GM18508 (cell line): ENCODE results near the gene KIF1A.

Source experiments
- ATAC-seq: cut with Tn5 transposase; IDR thresholded peaks from one replicate; pipeline ENCODE4 v1.9.1; 2021; ENCODE audit warnings: moderate number of reproducible peaks; ENCODE audit not compliant: insufficient read depth, unreplicated experiment

Gene KIF1A

GRCh38 chr2:240774856-240775255, 45.2 kb downstream of the KIF1A start:
- ATAC-seq = no peak

DNA sequence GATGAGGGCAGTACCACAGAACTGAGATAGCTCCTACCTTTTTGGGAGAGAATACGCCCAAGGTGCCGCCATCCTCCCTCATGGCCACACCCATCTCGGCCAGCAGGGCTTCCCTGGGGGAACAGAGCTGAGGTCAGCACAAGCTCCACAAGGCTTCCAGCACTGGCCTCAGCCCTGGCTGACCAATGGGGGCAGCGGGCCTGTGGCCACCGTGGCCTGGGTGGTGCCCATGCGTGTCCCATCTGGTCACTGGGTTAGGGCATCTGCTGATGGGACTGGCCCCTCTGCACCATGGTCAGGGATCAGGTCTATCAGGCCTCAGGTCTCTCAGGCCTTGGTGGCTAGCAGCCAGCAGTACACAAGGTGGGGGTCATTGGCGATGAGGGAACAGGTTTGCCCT, 50.9 kb downstream of the KIF1A start:
- no peak for ATAC-seq

DNA sequence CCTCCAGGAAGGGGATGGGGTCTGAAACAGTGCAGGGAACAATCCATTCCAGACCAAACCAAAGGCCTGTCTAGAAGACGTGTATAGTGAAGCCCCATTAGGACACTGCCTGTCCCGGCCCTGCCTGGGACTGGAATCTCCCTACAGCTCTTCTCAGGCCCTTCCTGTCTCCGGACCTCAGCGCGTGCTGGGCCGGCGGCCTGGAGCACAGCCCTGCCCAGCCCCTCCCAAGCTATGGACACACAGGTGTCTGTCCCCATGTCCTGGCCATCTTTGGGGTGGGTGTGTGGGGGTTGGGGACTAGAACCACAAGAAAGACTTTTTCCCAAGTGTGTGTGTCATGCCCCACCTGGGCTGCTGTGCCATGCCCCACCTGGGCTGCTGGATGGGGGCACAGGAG, 51.8 kb downstream of the KIF1A start:
- ATAC-seq = no peak

DNA sequence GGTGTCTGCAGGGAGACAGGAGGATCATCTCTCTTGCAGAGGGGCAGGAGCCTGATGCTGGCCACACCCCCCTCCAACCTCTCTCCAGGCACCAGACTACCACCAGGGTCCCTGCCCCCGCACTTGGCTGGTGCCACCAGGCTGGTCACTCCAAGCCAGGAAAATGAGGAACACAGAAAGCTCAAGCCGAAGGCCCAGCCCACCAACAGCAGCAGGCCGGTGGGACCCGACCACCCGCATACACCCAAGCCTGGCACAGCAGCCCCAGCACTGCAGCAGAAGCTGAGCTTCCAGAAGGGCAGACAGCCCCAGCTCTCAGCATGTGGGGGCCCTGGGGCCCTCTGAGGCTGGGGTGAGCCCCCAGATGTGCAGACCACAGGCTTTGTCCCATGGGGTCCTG, 52.7 kb downstream of the KIF1A start:
- ATAC-seq = no peak

DNA sequence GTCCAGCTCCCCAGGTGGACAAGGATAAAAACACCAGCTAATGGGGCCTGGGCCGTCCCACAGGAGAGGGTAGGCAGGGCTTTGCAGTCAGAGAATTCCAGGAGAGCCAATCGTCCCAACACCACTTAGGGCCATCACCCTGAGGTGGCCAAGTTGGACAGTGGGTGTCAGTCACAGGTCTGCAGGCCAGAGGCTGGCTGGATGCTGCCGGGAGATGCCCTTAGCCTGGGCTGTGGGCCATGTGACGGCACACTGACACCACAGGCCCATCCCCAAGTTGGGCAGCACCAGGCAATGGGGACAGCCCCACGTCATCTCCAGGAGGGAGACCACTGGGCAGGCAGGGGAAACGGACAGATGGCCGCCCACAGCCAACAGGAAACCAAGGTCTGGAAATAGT, 53.9 kb downstream of the KIF1A start:
- no peak for ATAC-seq

GRCh38 chr2:240765007-240765406, 55.0 kb downstream of the KIF1A start:
- no peak for ATAC-seq

GRCh38 chr2:240764605-240765004, 55.4 kb downstream of the KIF1A start:
- no peak for ATAC-seq

- ATAC-seq = no peak
Observed at GRCh38 chr2:240762971-240763370, 57.0 kb downstream of the KIF1A start.

DNA sequence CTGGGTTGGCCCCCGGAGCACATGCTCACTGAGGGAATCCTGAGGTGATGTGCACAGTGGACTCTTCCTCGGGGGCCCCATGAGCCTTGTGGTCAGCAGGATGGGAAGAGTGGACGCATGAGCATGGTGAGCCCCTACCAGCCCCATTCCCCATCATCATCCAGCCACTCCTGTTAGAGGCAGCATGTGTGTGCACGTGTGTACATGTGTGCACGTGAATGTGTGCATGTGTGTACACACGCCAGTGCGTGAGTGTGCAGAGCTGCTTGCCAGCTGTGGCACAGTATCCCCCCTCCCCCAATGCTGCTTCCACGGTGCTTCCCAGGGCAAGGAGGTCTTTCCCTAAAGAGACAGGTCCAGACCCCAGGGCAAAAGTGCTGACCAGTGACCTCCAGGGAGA, 57.8 kb downstream of the KIF1A start:
- no peak for ATAC-seq

- ATAC-seq = no peak
Observed at GRCh38 chr2:240760576-240761246, 59.3 kb downstream of the KIF1A start.

DNA sequence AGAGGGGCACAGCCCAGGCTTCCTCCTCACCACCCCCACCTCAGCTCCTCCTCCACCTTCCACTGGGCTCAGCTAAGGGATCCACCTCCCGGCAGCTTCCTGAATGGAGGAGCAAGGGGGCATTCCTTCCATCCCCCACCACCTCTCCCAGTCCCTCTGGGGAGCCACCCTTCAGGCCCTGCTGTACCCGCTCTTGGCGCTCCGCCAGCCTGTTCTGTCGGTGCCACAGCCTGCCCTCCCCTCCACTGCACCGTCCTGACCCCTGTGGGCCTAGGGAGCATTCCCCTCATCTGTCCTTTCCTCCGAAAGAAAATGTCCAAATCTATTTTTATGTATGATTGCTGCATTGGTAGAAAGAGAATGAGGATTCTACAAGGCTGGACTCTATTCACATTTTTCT, 59.9 kb downstream of the KIF1A start:
- ATAC-seq = no peak

DNA sequence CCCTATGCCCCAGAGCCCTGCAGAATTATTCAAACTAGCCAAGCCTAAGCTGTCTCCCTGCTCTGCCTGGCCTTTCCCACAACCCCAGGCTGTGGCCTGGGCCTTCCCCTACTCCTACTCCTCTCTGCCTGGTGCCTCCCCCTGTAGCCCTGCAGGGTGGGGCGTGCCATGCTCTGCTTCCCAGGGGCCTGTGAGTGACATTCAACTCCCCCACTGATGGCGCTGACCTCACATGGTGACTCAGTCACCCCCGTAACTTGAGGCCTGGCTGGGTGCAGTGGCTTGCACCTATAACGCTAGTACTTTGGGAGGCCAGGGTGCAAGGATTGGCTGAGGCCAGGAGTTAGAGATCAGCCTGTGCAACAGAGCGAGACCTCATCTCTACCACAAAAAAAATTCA, 60.6 kb downstream of the KIF1A start:
- ATAC-seq = no peak

GRCh38 chr2:240757086-240757614, 62.9 kb downstream of the KIF1A start:
- no peak for ATAC-seq

DNA sequence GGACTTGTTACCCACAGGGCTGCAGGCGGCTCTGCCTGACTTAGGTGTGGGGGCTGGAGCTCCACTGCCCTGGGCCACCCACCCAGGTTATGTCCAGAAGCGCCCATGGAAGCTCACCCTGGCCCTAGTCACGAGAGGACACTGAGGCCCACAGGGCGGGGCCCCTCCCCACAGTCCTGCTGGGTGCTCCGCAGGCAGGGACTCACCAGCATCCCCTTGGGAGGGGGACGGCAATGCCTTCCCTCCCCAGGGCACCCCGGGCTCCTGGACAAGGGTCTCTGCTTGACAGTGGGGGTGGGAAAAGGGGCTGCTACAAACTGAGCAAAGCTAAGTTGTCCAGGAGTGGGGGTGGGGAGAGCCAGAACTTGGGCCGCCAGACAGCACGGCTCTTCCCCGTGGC, 67.8 kb downstream of the KIF1A start:
- ATAC-seq = no peak

DNA sequence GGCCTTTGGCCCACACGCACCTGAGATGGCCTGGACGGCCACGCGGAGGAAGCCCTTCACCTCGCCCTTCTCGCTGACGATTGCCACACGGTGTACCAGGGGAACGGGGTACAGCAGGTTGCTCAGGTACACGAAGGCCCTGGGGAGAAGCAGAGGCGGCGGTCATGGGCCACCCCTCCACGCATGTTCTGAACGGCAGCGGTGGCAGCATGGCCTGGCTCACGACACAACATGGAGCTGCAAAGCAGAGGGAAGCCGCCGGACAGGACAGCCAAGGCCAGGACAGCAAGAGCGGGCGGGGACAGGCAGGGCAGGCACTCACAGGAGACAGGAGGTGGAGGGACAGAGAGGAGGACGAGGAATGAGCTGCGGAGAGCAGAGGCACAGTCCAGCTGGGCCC, 69.6 kb downstream of the KIF1A start:
- no peak for ATAC-seq

- no peak for ATAC-seq
Observed at GRCh38 chr2:240749516-240749915, 70.5 kb downstream of the KIF1A start.

DNA sequence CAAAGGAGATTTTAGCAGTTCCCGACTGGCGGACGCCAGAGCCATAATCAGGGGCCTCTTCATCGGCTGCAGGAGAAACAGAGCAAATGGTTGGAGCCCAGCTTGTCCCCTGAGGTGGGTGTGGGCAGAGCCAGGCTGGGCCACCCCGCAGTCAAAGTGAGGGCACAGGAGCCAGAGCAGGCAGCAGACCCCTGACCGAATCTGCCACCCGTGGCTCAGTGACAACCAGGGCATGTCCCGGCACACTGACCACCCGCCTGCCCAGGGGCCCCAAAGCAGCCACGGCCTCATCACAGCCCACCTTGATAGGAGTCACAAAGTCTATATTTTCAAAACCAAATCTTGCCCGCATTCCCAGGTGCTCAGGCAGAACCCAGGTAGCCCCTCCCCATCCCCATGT, 72.8 kb downstream of the KIF1A start:
- ATAC-seq = no peak

DNA sequence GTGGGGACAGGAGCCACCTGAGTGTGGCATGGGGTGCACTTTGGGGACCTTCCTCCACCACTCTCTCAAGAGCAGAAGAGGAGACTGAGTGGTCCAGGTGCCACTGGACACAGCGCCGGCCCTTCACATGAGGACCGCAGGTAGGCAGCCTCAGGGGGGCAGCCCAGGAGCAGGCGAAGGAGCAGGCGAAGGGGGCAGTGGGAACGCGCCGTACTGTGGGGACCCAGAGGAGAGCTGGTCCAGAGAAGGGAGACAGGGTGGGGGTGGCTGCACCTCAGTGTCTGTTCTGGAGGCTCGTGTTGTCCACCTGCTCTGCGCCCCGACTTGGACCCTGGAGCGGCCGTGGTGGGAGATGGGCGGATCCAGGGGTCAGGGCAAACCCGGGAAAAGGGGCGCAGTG, 73.3 kb downstream of the KIF1A start:
- ATAC-seq = no peak

DNA sequence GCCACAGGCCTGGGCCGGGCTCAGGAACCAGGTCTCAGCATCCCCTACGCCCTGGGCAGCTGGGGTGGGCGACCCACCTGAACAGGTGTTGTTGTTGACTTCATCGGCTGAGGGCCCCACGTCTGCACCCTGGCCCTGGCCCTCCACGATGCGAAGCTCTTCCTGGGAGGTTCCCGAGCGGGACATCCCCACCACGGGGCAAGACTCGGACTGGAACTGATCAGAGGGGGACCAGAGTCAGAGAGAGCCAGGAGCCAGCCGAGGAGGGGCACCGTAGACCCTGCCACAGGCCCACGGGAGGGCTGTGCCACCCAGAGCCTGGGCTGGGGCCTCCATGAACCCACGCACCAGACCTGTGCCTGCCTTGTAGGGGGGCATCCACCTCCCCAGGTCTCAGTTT, 74.1 kb downstream of the KIF1A start:
- ATAC-seq = no peak

DNA sequence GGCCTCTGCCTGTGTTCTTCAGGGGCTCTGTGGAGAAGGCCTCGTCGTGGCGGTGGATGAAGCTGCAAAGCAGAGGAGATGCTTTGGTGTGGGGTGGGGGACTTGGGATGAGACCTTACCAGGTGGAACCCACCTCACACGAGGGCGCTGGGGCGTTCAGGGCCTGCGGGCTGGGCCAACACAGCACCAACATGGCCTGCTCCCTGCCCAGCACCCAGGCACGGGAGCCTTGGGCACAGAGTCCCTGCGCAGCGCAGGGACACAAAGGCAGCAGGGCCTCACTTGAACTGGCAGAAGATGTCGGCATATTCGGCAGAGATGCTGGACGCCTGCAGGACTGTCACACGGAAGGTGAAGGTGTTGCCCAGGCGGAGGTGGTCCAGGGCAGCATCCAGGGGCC, 74.6 kb downstream of the KIF1A start:
- no peak for ATAC-seq

GRCh38 chr2:240742602-240743095, 77.4 kb downstream of the KIF1A start:
- ATAC-seq = no peak

- ATAC-seq = no peak
Observed at GRCh38 chr2:240741091-240741490, 78.9 kb downstream of the KIF1A start.
